Measurements from ENCODE around the gene ACKR2.
"Not testable (repeated sequence)": the region's sequence is repeated elsewhere in the genome, so short reads cannot be mapped to it uniquely, and the experiment has no call there.

Gene ACKR2

GRCh38 chr3:42801048-42801620, 8.1 kb upstream of the ACKR2 start:
- no peak for DNase-seq (ENCODE audit: extremely low read depth in 1 of 2, low read depth in 1 of 2)

GRCh38 chr3:42801784-42802183, 7.5 kb upstream of the ACKR2 start:
- DNase-seq (ENCODE audit: extremely low read depth in 1 of 2, low read depth in 1 of 2), result no peak

DNA sequence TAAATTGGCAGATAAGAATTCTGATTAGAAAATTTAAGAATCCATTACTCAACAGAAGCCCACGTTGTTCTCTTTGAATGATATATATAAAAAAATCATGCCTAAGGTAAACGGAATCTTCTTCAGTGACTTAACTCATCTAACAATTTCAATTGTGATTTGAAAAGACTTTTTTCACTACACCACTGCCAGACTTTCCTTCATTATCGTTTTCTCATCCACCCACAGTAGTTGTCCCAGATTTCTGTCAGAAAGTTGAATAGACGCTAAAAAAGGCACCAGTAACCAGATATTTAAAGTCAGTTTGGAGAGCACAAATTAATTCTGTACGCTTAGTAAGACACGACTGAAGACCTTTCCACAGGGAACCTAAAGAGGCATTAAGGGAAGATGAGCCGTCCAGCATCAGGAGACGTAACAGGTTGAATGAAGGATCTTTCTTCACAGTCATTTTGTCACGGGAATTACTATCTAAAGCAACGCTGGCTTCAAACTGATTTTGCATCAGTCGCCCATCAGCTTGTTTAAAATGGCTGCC, 6.3 kb upstream of the ACKR2 start:
- DNase-seq (ENCODE audit: extremely low read depth in 1 of 2, low read depth in 1 of 2), result no peak

DNA sequence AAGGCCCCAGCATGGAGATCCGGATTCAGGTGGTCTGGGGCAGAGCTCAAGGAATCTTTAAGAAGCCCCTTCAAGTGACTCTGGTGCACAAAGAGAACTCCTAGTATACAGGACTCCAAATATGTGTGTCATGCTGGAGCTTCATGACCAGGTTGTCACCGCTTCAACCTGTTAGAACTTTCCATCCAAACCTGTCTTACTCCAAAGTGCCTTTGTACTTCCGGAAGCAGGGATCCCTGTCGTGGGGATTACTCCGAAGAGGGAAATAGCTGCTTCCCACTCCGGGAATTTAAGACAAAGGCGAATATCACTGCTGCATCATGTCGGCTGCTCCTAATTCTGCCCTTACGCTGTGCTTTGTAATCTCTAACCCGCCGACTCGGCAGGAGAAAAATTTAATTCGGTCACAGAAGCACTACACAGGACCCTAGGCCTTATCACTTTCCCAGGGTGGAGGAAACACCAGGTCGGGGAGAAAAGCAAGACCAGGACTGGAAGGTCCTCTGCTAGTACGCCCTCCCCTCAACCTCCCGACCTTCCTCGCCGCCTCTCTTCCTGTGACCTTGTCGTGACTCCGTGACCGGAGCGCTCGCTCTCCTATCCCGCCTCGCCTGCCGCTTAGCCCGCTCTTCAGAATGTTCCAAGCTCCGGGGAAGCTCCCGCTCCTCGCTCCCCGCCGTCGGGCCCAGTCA, 5.7 kb upstream of the ACKR2 start:
- DNase-seq (ENCODE audit: extremely low read depth in 1 of 2, low read depth in 1 of 2), result no peak

GRCh38 chr3:42804106-42804830, 5.0 kb upstream of the ACKR2 start, which contains the start of gene HIGD1A:
Gene HIGD1A (minus strand): TSS chr3:42804490. CDS start chr3:42794253, 10,237 bp downstream.
- peak; percentile 85 for DNase-seq (ENCODE audit: extremely low read depth in 1 of 2, low read depth in 1 of 2)

DNA sequence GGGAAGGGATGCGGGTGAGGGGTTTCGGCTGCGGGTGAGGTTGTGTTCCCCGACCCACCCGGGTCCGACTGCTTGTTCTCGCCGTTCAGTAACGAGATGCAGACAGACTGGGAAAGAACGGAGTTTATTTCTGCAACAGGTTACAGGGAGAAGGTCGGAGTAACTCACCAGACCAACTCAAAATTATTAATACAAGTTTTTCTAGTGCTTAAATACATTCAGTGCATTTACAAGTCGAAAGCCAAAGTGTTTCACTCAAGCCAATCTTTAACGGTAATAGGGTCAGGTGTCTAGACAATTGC, 4.5 kb upstream of the ACKR2 start:
- no peak for DNase-seq (ENCODE audit: extremely low read depth in 1 of 2, low read depth in 1 of 2)

- no peak for DNase-seq (ENCODE audit: extremely low read depth in 1 of 2, low read depth in 1 of 2)
These were observed 4.0 kb upstream of the ACKR2 start for GRCh38 chr3:42805141-42805821.

GRCh38 chr3:42807929-42808328, 1.3 kb upstream of the ACKR2 start:
- no peak for DNase-seq (ENCODE audit: extremely low read depth in 1 of 2, low read depth in 1 of 2)

DNA sequence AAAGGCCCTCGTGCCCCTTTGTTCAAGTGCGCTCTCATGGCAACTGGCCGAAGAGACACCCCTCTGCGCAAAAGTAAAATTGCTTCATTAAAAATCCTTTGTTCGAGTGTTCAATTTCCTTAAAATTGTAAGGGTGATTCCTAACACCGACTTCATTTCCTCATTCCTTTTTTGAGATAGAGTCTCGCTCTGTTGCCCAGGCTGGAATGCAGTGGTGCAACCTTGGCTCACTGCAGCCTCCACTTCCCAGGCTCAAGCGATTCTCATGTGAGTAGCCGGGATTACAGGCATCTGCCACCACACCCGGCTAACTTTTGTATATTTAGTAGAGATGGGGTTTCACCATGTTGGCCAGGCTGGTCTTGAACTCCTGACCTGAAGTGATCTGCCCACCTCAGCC, 1.5 kb downstream of the ACKR2 start:
- not testable (repeated sequence) for DNase-seq (ENCODE audit: extremely low read depth in 1 of 2, low read depth in 1 of 2)

DNA sequence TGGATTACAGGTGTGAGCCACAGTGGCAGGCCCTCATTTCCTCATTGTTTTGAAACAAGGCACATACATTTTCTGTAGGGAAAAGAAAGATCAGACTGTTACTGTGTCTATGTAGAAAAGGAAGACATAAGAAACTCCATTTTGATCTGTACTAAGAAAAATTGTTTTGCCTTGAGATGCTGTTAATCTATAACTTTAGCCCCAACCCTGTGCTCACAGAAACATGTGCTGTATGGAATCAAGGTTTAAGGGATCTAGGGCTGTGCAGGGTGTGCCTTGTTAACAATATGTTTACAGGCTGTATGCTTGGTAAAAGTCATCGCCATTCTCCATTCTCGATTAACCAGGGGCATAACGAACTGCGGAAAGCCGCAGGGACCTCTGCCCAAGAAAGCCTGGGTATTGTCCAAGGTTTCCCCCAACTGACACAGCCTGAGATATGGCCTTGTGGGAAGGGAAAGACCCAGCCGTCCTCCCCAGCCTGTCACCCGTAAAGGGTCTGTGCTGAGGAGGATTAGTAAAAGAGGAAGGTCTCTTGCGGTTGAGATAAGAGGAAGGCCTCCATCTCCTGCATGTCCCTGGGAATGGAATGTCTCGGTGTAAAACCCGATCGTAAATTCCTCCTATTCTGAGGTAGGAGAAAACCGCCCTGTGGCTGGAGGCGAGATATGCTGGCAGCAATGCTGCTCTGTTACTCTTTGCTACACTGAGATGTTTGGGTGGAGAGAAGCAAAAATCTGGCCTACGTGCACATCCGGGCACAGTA, 2.1 kb downstream of the ACKR2 start:
- DNase-seq (ENCODE audit: extremely low read depth in 1 of 2, low read depth in 1 of 2), result not testable (repeated sequence)

GRCh38 chr3:42814246-42814645, 5.0 kb downstream of the ACKR2 start:
- no peak for DNase-seq (ENCODE audit: extremely low read depth in 1 of 2, low read depth in 1 of 2)

- no peak for DNase-seq (ENCODE audit: extremely low read depth in 1 of 2, low read depth in 1 of 2)
These were observed 5.8 kb downstream of the ACKR2 start for GRCh38 chr3:42814914-42815507.

DNA sequence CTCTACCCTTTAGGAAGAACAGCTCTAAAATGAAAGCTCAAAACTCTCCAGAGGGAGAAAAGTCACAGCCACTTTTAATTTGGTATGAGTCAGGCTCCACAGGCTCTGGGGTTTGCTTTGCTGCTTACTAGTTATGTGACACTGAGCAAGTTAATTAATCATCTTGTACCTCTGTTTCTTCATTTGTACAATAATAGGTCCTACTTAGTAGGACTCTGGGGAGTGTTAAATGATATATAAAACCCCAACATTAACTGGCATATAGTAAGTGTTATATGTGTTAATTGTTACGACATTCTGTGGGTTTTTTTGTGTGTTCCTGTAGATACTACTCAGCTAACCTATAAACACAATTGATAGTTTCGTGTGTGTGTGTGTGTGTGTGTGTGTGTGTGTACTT, 6.6 kb downstream of the ACKR2 start:
- no peak for DNase-seq (ENCODE audit: extremely low read depth in 1 of 2, low read depth in 1 of 2)

GRCh38 chr3:42819351-42819965, 10.2 kb downstream of the ACKR2 start:
- no peak for DNase-seq (ENCODE audit: extremely low read depth in 1 of 2, low read depth in 1 of 2)

DNA sequence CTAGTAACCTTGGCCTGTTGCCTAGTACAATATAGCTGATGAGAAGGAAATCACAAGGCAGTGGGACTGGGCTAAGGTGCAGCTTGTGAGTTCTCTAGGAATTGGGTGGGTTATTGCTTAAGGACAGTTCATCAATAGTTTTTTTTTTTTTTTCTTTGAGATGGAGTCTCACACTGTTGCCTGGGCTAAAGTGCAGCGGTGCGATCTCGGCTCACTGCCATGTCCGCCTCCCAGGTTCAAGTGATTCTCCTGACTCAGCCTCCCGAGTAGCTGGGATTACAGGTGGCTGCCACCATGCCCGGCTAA, 11.5 kb downstream of the ACKR2 start:
- DNase-seq (ENCODE audit: extremely low read depth in 1 of 2, low read depth in 1 of 2), result no peak

DNA sequence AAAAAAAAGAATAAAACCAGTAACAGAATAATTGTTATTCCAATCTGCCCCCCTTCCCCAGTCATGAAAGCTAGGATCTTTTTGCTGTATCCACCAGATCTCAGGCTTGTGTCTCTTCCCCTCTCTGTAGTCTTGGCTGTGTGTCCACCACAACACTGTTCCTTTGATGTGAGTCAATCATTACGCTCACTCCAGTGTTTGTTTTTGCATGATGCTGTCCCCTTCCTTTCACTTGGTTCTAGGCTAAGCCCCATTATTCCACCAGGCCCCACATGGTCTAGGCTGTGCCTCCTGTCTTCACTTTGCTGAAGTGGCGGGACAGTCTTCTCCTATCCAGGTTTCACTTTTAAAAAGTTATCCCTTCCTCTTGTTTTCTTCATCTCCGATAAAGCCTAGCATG, 13.6 kb downstream of the ACKR2 start:
- no peak for DNase-seq (ENCODE audit: extremely low read depth in 1 of 2, low read depth in 1 of 2)

- DNase-seq (ENCODE audit: extremely low read depth in 1 of 2, low read depth in 1 of 2), result no peak
These were observed 14.1 kb downstream of the ACKR2 start for GRCh38 chr3:42823351-42823750.

DNA sequence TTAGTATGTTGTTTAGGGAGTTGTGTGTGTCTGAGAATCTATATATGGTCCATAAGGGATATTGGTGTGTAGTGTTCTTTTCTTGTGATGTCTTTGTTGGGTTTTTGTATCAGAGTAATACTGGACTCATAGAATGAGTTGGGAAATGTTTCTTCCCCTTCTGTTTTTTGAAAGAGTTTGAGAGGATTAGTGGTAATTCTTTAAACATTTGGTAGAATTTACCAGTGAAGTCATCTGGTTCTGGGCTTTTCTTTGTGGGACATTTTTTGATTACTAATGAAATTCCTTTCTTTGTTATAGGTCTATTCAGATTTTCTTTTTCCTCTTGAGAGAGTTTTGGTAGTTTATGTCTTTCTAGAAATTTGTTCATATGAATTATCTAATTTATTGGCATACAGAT, 16.9 kb downstream of the ACKR2 start:
- no peak for DNase-seq (ENCODE audit: extremely low read depth in 1 of 2, low read depth in 1 of 2)

- no peak for DNase-seq (ENCODE audit: extremely low read depth in 1 of 2, low read depth in 1 of 2)
These were observed 17.8 kb downstream of the ACKR2 start for GRCh38 chr3:42827023-42827422.

GRCh38 chr3:42827654-42828053, 18.4 kb downstream of the ACKR2 start:
- DNase-seq (ENCODE audit: extremely low read depth in 1 of 2, low read depth in 1 of 2), result no peak

Data from activated CD8-positive, alpha-beta memory T cell treated with anti-CD3 and anti-CD28 coated beads for 1 hour (primary cell).